Measurements from ENCODE around the gene DPF1.
"Not testable (repeated sequence)": the region's sequence is repeated elsewhere in the genome, so short reads cannot be mapped to it uniquely, and the experiment has no call there.

DPF1 gene

GRCh38 chr19:38250821-38251563 is 27.0 kb upstream of the DPF1 start:
- DNase-seq (ENCODE audit: low spot score) = no peak

DNA sequence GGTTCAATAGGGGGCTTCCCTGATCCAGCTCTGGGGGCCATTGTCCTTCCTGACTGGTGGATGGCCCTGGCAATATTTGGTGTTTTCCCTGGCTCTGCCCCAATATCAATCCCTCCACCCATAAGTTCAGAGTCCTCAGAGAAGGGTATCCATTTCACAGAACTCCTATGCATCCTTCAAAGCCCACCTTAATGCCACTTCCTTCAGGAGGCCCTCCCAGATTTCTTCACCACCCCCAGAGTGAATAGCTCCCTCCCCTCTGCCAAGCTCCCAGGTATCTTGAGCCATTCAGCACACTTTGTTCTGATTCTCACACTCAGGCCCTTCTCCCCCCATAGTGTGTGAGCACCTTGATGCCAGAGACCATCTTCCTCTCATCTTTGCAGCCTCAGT is 26.4 kb upstream of the DPF1 start:
- DNase-seq (ENCODE audit: low spot score) = no peak

GRCh38 chr19:38248421-38248820 is 24.4 kb upstream of the DPF1 start:
- DNase-seq (ENCODE audit: low spot score) = no peak

DNA sequence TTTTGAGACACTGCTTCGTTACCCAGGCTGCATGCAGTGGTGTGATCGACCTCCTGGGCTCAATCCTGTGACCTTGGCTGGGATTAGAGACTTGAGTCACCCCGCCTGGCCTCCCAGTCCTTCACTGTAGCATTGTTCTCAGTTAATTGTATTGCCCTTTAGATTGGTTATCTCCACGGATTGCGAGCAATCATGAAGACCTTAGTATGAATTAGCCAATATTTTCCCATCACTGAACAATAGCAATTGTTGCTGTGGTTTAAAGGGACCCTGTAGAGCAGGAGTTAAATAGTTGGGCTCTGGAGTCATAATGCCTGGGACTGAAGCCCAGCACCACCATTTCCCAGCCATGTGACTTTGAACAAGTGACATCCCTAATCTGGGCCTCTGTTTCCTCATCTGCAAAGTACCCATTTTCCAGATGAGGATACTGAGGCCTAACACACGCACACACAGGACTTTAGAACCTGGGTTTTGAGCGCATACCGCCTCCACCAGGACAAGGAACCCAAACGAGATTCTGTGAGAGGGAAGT is 23.8 kb upstream of the DPF1 start:
- no peak for DNase-seq (ENCODE audit: low spot score)

- DNase-seq (ENCODE audit: low spot score) = no peak
Observed at GRCh38 chr19:38247126-38247525, 23.1 kb upstream of the DPF1 start.

- DNase-seq (ENCODE audit: low spot score) = no peak
Observed at GRCh38 chr19:38245826-38246498, 21.9 kb upstream of the DPF1 start.

GRCh38 chr19:38243279-38243673 is 19.3 kb upstream of the DPF1 start:
- no peak for DNase-seq (ENCODE audit: low spot score)

- DNase-seq (ENCODE audit: low spot score) = no peak
Observed at GRCh38 chr19:38239816-38240215, 15.8 kb upstream of the DPF1 start.

DNA sequence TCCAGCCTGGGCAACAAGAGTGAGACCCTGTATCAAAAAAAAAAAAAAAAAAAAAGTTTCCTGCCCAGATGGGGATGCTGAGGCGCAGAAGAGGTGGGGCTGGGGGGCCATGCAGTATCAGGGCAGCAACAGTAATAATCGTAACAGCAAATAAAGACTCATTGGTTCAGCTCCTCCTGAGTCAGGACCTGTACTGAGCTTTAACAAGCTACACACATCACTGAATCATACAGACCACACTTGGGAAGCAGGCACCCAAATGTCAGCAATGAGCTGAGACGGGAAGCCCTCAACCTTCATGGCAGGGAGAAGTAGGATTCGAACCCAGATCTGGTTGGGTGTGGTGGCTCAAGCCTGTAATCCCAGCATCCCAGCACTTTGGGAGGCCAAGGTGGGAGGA is 10.6 kb upstream of the DPF1 start:
- DNase-seq (ENCODE audit: low spot score) = no peak

DNA sequence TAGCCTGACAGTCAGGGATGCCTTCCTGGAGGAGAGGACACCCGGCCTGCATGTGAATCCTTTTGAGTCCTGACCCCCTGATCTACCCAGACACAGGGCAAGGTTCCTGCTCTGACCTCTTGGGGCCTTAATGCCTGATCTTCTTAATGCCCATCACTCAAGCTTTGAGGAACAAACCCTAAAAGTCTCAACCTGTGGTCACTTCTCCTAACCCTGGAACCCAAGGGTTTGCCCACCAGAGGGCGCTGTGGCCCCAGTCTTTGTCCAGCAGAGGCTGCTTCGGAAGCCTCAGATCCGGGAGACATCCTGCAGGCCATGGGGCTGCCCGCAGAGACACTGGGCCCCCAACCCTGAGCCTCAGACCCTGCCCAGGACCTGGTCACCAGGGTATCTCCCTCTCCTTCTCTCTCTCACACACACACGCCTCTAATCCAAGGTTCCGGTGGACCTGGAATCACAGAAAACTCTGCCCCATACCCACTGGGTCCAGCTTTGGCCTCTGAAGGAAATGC is 9.8 kb upstream of the DPF1 start:
- peak; percentile 80 for DNase-seq (ENCODE audit: low spot score)

DNA sequence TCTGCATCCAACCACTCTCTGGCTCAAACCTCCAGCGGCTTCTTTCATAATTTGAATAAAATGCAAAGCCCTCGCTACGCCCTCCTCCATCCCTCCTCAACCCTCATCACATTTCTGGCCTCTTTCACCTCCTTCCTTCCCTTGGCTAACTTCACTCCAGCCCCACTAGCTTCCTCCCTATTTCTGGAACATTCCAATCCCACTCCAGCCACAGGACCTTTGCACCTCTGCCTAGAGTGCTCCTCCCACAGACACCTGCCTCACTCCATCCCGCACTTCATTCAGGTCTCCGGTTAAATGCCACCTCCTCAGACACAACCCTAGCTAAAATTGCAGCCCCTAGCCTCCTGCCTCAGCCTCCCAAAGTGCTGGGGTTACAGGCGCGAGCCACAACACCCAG is 7.9 kb upstream of the DPF1 start:
- DNase-seq (ENCODE audit: low spot score) = no peak

DNA sequence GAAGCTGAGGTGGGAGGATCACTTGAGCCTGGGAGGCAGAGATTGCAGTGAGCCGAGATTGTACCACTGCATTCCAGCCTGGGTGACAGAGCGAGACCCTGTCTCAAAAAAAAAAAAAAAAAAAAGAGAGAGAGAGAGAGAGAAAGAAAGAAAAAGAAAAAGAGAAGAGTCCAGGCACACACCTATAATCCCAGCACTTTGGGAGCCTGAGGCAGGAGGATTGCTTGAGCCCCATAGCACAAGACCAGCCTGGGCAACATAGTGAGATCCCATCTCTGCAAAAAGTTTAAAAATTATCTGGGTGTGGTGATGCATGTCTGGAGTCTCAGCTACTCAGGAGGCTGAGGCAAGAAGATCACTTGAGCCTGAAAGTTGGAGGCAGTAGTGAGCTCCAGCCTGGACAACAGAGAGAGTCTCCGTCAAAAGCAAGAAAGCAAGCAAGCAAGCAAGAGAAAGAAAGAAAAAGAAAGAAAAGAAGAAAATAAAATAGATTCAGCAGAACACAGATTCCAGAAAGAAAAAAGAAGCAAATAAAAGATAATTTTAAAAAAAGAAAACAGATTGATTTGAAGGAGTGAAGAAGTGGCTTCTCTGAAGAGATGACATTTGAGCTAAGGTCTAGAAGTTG is 6.6 kb upstream of the DPF1 start:
- DNase-seq (ENCODE audit: low spot score) = not testable (repeated sequence)

GRCh38 chr19:38229585-38230073 is 5.6 kb upstream of the DPF1 start:
- no peak for DNase-seq (ENCODE audit: low spot score)

- no peak for DNase-seq (ENCODE audit: low spot score)
Observed at GRCh38 chr19:38228491-38229439, 4.7 kb upstream of the DPF1 start.

DNA sequence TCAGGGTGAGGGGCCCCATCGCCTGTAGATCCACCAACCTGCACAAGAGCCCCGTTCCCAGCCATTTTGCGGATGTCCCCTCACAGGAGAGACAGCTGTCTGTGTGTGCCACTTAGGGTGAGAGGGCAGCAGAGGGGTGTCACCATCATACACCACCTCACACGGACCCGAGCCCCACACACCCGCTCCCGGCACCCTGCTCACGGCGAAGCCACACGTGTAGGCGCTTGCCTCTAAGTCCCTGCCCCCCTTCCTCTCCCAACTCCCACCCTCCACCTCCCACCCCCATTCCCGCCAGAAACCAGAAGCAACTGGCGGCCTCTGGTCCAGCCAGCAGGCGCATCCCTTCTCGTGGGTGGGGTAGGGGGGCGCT is 4.0 kb upstream of the DPF1 start:
- no peak for DNase-seq (ENCODE audit: low spot score)

DNA sequence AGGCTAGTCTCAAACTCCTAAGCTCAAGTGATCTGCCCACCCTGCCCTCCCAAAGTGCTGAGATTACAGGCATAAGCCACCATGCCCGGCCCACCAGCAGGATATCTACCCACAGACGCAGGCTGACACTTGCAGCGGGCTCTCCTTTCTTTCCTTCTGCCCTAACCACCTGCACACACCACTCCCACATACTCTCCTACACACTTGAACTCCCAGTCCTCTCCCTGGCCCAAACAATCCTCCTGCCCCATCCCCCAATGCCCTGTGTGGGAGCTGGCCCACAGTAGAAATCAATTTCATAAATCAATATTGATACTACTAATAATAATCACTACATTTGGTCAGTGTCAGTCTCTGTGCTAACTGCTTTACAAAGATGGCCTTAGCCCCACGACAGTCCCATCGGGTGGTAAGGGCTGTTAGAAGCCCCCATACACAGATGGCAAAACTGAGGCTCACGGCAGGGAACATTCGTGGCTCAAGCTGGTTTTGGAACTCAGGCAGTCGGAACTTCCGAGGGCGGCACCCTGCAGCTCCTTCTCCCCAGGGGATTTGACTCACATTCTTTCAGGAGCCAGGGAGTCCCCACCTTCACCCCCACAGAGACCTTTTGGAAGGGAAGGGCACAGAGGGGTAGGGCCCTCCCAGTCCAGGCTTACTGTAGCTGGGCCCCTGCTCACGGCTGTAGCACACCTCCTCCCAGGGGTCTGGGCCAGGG is 3.4 kb upstream of the DPF1 start:
- no peak for DNase-seq (ENCODE audit: low spot score)

- not testable (repeated sequence) for DNase-seq (ENCODE audit: low spot score)
Observed at GRCh38 chr19:38224863-38225218, 819 bp upstream of the DPF1 start.

DNA sequence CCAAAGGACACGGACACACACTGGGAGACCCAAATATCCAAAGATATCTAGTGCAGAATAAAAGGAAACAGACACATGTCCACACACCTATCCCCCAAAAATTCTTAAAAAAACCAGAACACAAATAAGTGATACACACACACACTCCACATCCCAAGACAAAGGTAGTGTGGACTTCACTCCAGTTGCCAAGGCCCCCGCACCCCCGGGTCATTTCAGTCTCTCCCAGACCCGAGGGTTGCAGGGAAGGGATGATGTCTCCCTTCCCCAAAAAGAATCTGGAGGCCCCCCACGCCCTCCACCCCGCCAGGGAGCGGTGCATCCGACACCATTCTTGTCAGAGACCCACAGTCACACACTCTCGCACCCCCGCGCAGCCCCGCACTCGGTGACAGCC is 407 bp downstream of the DPF1 start:
- no peak for DNase-seq (ENCODE audit: low spot score)

DNA sequence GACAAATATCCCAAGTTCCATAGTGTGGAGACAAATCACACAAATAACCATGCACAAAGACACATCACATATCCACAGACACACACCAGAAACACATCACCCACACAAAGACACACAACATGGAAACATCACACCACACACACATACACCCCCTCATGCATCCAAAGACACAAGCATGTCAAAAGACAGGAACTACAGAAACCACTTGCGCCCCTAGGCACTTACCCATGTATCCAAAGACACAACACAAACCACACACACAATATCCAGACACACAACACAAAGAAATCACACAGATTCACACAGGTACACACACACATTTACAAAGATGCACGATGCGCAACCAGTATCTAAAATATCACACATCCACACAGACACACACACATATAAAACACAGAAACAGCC is 901 bp downstream of the DPF1 start:
- DNase-seq (ENCODE audit: low spot score) = no peak

GRCh38 chr19:38221919-38222830 is 1.8 kb downstream of the DPF1 start:
- DNase-seq (ENCODE audit: low spot score) = no peak
